GM18517 (cell line): ENCODE data around the gene F8.

Experiments
- ATAC-seq: cut with Tn5 transposase; IDR thresholded peaks from one replicate; pipeline ENCODE4 v1.9.1; 2021; ENCODE audit warnings: mild to moderate bottlenecking, moderate library complexity; ENCODE audit not compliant: unreplicated experiment

F8 gene

GRCh38 chrX:154791939-154792338 lies 230.6 kb downstream of the F8 start:
- no peak for ATAC-seq

GRCh38 chrX:154791467-154791866 lies 231.1 kb downstream of the F8 start:
- no peak for ATAC-seq
